Measurements from ENCODE around the gene CCDC63. TPM values are rescaled to one million over a fixed set of nuclear protein-coding genes. Genes with fewer than 3 reads are reported as not detected.
"Not testable (repeated sequence)": the region's sequence is repeated elsewhere in the genome, so short reads cannot be mapped to it uniquely, and the experiment has no call there.

Gene CCDC63
- total RNA-seq, 1 experiment from 2014 or later, result not detected

GRCh38 chr12:110923192-110923591 lies 76.4 kb downstream of the CCDC63 start:
- no peak for DNase-seq (ENCODE audit: low read depth)

GRCh38 chr12:110923692-110924334 lies 77.0 kb downstream of the CCDC63 start:
- no peak for DNase-seq (ENCODE audit: low read depth)

- DNase-seq (ENCODE audit: low read depth), result no peak
Observed at GRCh38 chr12:110927546-110927945, 80.8 kb downstream of the CCDC63 start.

- DNase-seq (ENCODE audit: low read depth), result no peak
Observed at GRCh38 chr12:110928700-110929099, 81.9 kb downstream of the CCDC63 start.

GRCh38 chr12:110929818-110930217 lies 83.0 kb downstream of the CCDC63 start:
- no peak for DNase-seq (ENCODE audit: low read depth)

- DNase-seq (ENCODE audit: low read depth), result no peak
Observed at GRCh38 chr12:110930348-110931314, 83.8 kb downstream of the CCDC63 start.

- peak; percentile 14 for DNase-seq (ENCODE audit: low read depth)
Observed at GRCh38 chr12:110931315-110931728, 84.5 kb downstream of the CCDC63 start.

GRCh38 chr12:110932046-110932445 lies 85.3 kb downstream of the CCDC63 start:
- no peak for DNase-seq (ENCODE audit: low read depth)

GRCh38 chr12:110933326-110933974 lies 86.7 kb downstream of the CCDC63 start:
- DNase-seq (ENCODE audit: low read depth), result no peak

- peak; percentile 16 for DNase-seq (ENCODE audit: low read depth)
Observed at GRCh38 chr12:110934093-110934852, 87.5 kb downstream of the CCDC63 start.

- DNase-seq (ENCODE audit: low read depth), result no peak
Observed at GRCh38 chr12:110935588-110935987, 88.8 kb downstream of the CCDC63 start.

- no peak for DNase-seq (ENCODE audit: low read depth)
Observed at GRCh38 chr12:110936367-110937103, 89.7 kb downstream of the CCDC63 start.

GRCh38 chr12:110937104-110937641 lies 90.4 kb downstream of the CCDC63 start:
- peak; percentile 16 for DNase-seq (ENCODE audit: low read depth)

- DNase-seq (ENCODE audit: low read depth), result no peak
Observed at GRCh38 chr12:110940296-110940695, 93.5 kb downstream of the CCDC63 start.

- DNase-seq (ENCODE audit: low read depth), result no peak
Observed at GRCh38 chr12:110940933-110941332, 94.1 kb downstream of the CCDC63 start.

GRCh38 chr12:110941391-110941790 lies 94.6 kb downstream of the CCDC63 start:
- no peak for DNase-seq (ENCODE audit: low read depth)

GRCh38 chr12:110943373-110943772 lies 96.6 kb downstream of the CCDC63 start:
- DNase-seq (ENCODE audit: low read depth), result no peak

GRCh38 chr12:110948041-110948440 lies 101.3 kb downstream of the CCDC63 start:
- no peak for DNase-seq (ENCODE audit: low read depth)

- not testable (repeated sequence) for DNase-seq (ENCODE audit: low read depth)
Observed at GRCh38 chr12:110950466-110950865, 103.7 kb downstream of the CCDC63 start.

GRCh38 chr12:110950867-110951266 lies 104.1 kb downstream of the CCDC63 start:
- not testable (repeated sequence) for DNase-seq (ENCODE audit: low read depth)
